Testis (tissue), 2 donors: ENCODE data around the gene SYNE2.

Source experiments
- CTCF ChIP-seq, 3 experiments: fragments of 450-650 bp in 2 of 3; fragments of 200-600 bp in 1 of 3; sonication (generic) in 1 of 3; IDR thresholded peaks; one replicate each; pipeline ENCODE4 v1.5.1; 2016 to 2019; ENCODE audit warnings: antibody characterized with exemption in 3 of 3, mild to moderate bottlenecking in 2 of 3, moderate library complexity in 1 of 3
- POLR2A ChIP-seq: fragments of 450-650 bp; IDR thresholded peaks from one replicate; pipeline ENCODE4 v1.6.1; 2017; ENCODE audit warnings: antibody characterized with exemption, mild to moderate bottlenecking, moderate library complexity

- TF ChIP-seq CTCF (IDR thresholded peaks at IDR 0.05) (no peak), POLR2A (no peak)
Observed at GRCh38 chr14:64197996-64198395, 345.2 kb downstream of the SYNE2 start.
